Loucy (cell line): Measurements from ENCODE around the gene PHIP.

Source experiments
- H2AFZ ChIP-seq: fragments of 200-600 bp; sonication (generic); 2 replicates; pipeline ENCODE4 v1.6.0; 2016; ENCODE audit warnings: antibody characterized with exemption, mild to moderate bottlenecking, low read length, moderate library complexity
- H3F3A ChIP-seq: fragments of 200-600 bp; 2 replicates; pipeline ENCODE4 v1.6.0; 2016; ENCODE audit warnings: antibody characterized with exemption, low read depth, mild to moderate bottlenecking
- H3K27me3 ChIP-seq: fragments of 200-600 bp; sonication (generic); 2 replicates; pipeline ENCODE4 v1.6.1; 2014; ENCODE audit warnings: low read length, mild to moderate bottlenecking; ENCODE audit not compliant: insufficient read depth, poor library complexity, severe bottlenecking
- H3K36me3 ChIP-seq: fragments of 200-600 bp; sonication (generic); 2 replicates; pipeline ENCODE4 v1.6.1; 2016; ENCODE audit warnings: low read length; ENCODE audit not compliant: insufficient read depth
- H3K4me1 ChIP-seq: fragments of 200-600 bp; sonication (generic); 2 replicates; pipeline ENCODE4 v1.5.1; 2014; ENCODE audit warnings: low read length, mild to moderate bottlenecking; ENCODE audit not compliant: insufficient read depth, poor library complexity, severe bottlenecking
- H3K4me2 ChIP-seq: fragments of 200-600 bp; sonication (generic); 2 replicates; pipeline ENCODE4 v1.6.0; 2014; ENCODE audit warnings: antibody characterized with exemption, low read length, low read depth, mild to moderate bottlenecking; ENCODE audit not compliant: poor library complexity, severe bottlenecking
- H3K4me3 ChIP-seq: fragments of 200-600 bp; sonication (generic); 2 replicates; pipeline ENCODE4 v1.5.1; 2014; ENCODE audit warnings: low read length, mild to moderate bottlenecking, mixed read lengths; ENCODE audit not compliant: poor library complexity, severe bottlenecking
- H3K79me2 ChIP-seq: fragments of 200-600 bp; sonication (generic); 2 replicates; pipeline ENCODE4 v1.6.1; 2014; ENCODE audit warnings: low read length; ENCODE audit not compliant: insufficient read depth
- H3K9ac ChIP-seq: fragments of 200-600 bp; sonication (generic); 2 replicates; pipeline ENCODE4 v1.6.0; 2014; ENCODE audit warnings: mild to moderate bottlenecking, low read depth, low read length, moderate library complexity; ENCODE audit not compliant: poor library complexity, severe bottlenecking
- H3K9me2 ChIP-seq: fragments of 200-600 bp; sonication (generic); replicated peaks from 2 replicates; pipeline ENCODE4 v1.6.1; 2016; ENCODE audit warnings: low read depth, low read length, mixed read lengths
- H3K9me3 ChIP-seq: fragments of 200-600 bp; sonication (generic); 2 replicates; pipeline ENCODE4 v1.6.1; 2014; ENCODE audit warnings: mild to moderate bottlenecking, antibody characterized with exemption, low read length, low read depth; ENCODE audit not compliant: insufficient read depth
- H4K20me1 ChIP-seq: fragments of 200-600 bp; sonication (generic); 2 replicates; pipeline ENCODE4 v1.6.0; 2014; ENCODE audit warnings: antibody characterized with exemption, low read length, mild to moderate bottlenecking; ENCODE audit not compliant: insufficient read depth, poor library complexity, severe bottlenecking
- CTCF ChIP-seq: fragments of 200-600 bp; sonication (generic); conservative IDR thresholded peaks from 2 replicates; pipeline ENCODE4 v1.5.1; 2014; ENCODE audit warnings: mild to moderate bottlenecking, antibody characterized with exemption, low read length
- EZH2phosphoT487 ChIP-seq: fragments of 200-600 bp; IDR thresholded peaks from 2 replicates; pipeline ENCODE4 v1.6.1; 2018; ENCODE audit warnings: antibody characterized with exemption, mild to moderate bottlenecking, moderate library complexity, borderline replicate concordance

Gene PHIP

GRCh38 chr6:79033279-79033678 lies 44.8 kb downstream of the PHIP start:
- no peak overlapping the region for H3K4me3 ChIP-seq
- peaks cover 98% of the 10 kb centered on the region for H3K79me2 ChIP-seq
- H4K20me1 ChIP-seq: peaks cover 57% of the 10 kb centered on the region
- H3K4me1 ChIP-seq: peaks cover 8% of the 10 kb centered on the region
- TF ChIP-seq EZH2phosphoT487 (no peak), CTCF (no peak)
- H3K36me3 ChIP-seq: peaks cover 72% of the 10 kb centered on the region
- H3K9ac ChIP-seq: no peak overlapping the region
- H3K9me2 ChIP-seq: no peaks in the 10 kb centered on the region
- no peaks in the 10 kb centered on the region for H3K27me3 ChIP-seq
- no peaks in the 10 kb centered on the region for H3K9me3 ChIP-seq
- H3K4me2 ChIP-seq: no peak overlapping the region
- no peaks in the 10 kb centered on the region for H3F3A ChIP-seq
- H2AFZ ChIP-seq: no peak overlapping the region

GRCh38 chr6:79031821-79032590 lies 46.0 kb downstream of the PHIP start:
- peaks cover 98% of the 10 kb centered on the region for H3K79me2 ChIP-seq
- no peaks in the 10 kb centered on the region for H3K9me3 ChIP-seq
- H2AFZ ChIP-seq: no peak overlapping the region
- TF ChIP-seq CTCF (no peak), EZH2phosphoT487 (no peak)
- no peak overlapping the region for H3K4me2 ChIP-seq
- no peaks in the 10 kb centered on the region for H3F3A ChIP-seq
- no peaks in the 10 kb centered on the region for H3K27me3 ChIP-seq
- no peaks in the 10 kb centered on the region for H3K9me2 ChIP-seq
- no peak overlapping the region for H3K9ac ChIP-seq
- H4K20me1 ChIP-seq: peaks cover 66% of the 10 kb centered on the region
- peaks cover 8% of the 10 kb centered on the region for H3K4me1 ChIP-seq
- H3K36me3 ChIP-seq: peaks cover 71% of the 10 kb centered on the region
- H3K4me3 ChIP-seq: no peak overlapping the region

GRCh38 chr6:79030511-79030910 lies 47.5 kb downstream of the PHIP start:
- Histone ChIP-seq H3F3A (no peaks in the 10 kb centered on the region), H3K79me2 (peaks cover 94% of the 10 kb centered on the region), H3K4me3 (no peak overlapping the region), H3K4me2 (no peak overlapping the region), H3K9me2 (no peaks in the 10 kb centered on the region), H3K4me1 (peaks cover 8% of the 10 kb centered on the region), H2AFZ (no peak overlapping the region), H3K9ac (no peak overlapping the region), H3K27me3 (no peaks in the 10 kb centered on the region), H4K20me1 (peaks cover 68% of the 10 kb centered on the region), H3K36me3 (peaks cover 75% of the 10 kb centered on the region), H3K9me3 (no peaks in the 10 kb centered on the region)
- TF ChIP-seq EZH2phosphoT487 (no peak), CTCF (no peak)
